Measurements from ENCODE around the gene ZC3H13.

GRCh38 chr13:45954836-45955800 lies 97.4 kb downstream of the ZC3H13 start:
- TF ChIP-seq CTCF (IDR thresholded peaks at IDR 0.05) = no peak
- TF ChIP-seq POLR2A (IDR thresholded peaks at IDR 0.05) = no peak

All from adrenal gland (tissue), 5 donors.